OCI-LY7 (cell line): Measurements from ENCODE around the gene SCGB1D1.

Source experiments
- EZH2phosphoT487 ChIP-seq: fragments of 200-600 bp; sonication (generic); IDR thresholded peaks from 2 replicates; pipeline ENCODE4 v1.6.1; 2018; ENCODE audit warnings: low read depth, borderline replicate concordance, mild to moderate bottlenecking, mixed run types, antibody characterized with exemption, low read length, moderate library complexity, mixed read lengths
- TF ChIP-seq, protein P1 (sequence below): fragments of 200-600 bp; sonication (generic); conservative IDR thresholded peaks from 2 replicates; pipeline ENCODE4 v1.5.1; 2014; ENCODE audit warnings: mild to moderate bottlenecking, antibody characterized with exemption, low read length, moderate library complexity, mixed read lengths

DNA sequence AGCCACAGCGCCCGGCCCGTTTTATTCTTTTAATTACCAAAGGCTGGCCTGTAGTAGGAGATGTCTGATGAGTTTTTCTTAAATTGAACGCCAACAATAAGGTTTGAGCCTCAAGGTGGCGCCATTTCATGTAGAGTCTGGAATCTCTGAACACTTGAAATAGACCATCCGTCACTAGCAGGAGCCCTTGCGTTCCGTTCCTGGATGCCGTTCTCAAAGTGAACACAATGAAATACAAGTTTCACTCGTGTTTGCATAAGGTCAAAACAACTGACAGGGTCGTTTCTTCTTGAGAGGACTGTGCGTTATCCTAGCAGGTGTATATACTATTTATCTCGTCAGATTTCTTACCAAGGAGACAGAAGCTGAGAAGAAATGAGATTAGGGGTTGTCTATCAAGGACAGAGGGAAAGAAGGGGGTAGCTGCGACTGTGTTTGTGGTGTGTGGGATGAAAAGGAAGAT lies 18.7 kb upstream of the SCGB1D1 start:
- TF ChIP-seq, protein P1, sequence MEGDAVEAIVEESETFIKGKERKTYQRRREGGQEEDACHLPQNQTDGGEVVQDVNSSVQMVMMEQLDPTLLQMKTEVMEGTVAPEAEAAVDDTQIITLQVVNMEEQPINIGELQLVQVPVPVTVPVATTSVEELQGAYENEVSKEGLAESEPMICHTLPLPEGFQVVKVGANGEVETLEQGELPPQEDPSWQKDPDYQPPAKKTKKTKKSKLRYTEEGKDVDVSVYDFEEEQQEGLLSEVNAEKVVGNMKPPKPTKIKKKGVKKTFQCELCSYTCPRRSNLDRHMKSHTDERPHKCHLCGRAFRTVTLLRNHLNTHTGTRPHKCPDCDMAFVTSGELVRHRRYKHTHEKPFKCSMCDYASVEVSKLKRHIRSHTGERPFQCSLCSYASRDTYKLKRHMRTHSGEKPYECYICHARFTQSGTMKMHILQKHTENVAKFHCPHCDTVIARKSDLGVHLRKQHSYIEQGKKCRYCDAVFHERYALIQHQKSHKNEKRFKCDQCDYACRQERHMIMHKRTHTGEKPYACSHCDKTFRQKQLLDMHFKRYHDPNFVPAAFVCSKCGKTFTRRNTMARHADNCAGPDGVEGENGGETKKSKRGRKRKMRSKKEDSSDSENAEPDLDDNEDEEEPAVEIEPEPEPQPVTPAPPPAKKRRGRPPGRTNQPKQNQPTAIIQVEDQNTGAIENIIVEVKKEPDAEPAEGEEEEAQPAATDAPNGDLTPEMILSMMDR: peak; percentile 89
- TF ChIP-seq EZH2phosphoT487: no peak
